Fibroblast of lung (primary cell): ENCODE measurements around the gene SLC22A12. TPM values are rescaled to one million over a fixed set of nuclear protein-coding genes. Genes with fewer than 3 reads are reported as not detected.

Source experiments
- DNase-seq, 2 donors: peaks; one replicate each; pipeline versions ENCODE4 v3.0.0 to v3.0.0-alpha.2; 2010; ENCODE audit warnings: low read depth in 2 of 2
- H2AFZ ChIP-seq: 2 replicates; pipeline ENCODE4 v1.5.1; 2012; ENCODE audit warnings: low read length, control low read depth, inconsistent platforms
- H3K27ac ChIP-seq: 2 replicates; pipeline ENCODE4 v1.5.1; 2011; ENCODE audit warnings: low read length, control low read depth; ENCODE audit not compliant: insufficient read depth
- H3K27me3 ChIP-seq: 2 replicates; pipeline ENCODE4 v1.5.1; 2011; ENCODE audit warnings: mild to moderate bottlenecking, low read length; ENCODE audit not compliant: control insufficient read depth, insufficient read depth
- H3K36me3 ChIP-seq: 2 replicates; pipeline ENCODE4 v1.5.1; 2011; ENCODE audit warnings: low read length; ENCODE audit not compliant: control insufficient read depth, insufficient read depth
- H3K4me1 ChIP-seq: 2 replicates; pipeline ENCODE4 v1.5.1; 2011; ENCODE audit warnings: low read length; ENCODE audit not compliant: control insufficient read depth, insufficient read depth; ENCODE audit errors: extremely low read depth
- H3K4me2 ChIP-seq: 2 replicates; pipeline ENCODE4 v1.5.1; 2011; ENCODE audit warnings: low read length, control low read depth; ENCODE audit not compliant: insufficient read depth; ENCODE audit errors: extremely low read depth
- H3K4me3 ChIP-seq, 4 experiments: fragments of 200-600 bp in 1 of 4; sonication (generic) in 1 of 4; replicated peaks in 1 of 4; 2 replicates each; pipeline ENCODE4 v1.5.1; 2011 to 2016; ENCODE audit warnings: low read length in 4 of 4, low read depth in 3 of 4, mild to moderate bottlenecking in 3 of 4, control low read depth in 2 of 4, inconsistent platforms in 1 of 4, mixed read lengths in 1 of 4; ENCODE audit not compliant: insufficient read depth in 1 of 4; ENCODE audit errors: control extremely low read depth in 1 of 4
- H3K79me2 ChIP-seq: 2 replicates; pipeline ENCODE4 v1.5.1; 2012; ENCODE audit warnings: mild to moderate bottlenecking, low read length, inconsistent platforms; ENCODE audit not compliant: control insufficient read depth, insufficient read depth
- H3K9ac ChIP-seq: 2 replicates; pipeline ENCODE4 v1.5.1; 2011; ENCODE audit warnings: mild to moderate bottlenecking, low read length, control low read depth; ENCODE audit not compliant: insufficient read depth
- H3K9me3 ChIP-seq: 2 replicates; pipeline ENCODE4 v1.5.1; 2012; ENCODE audit warnings: low read depth, low read length; ENCODE audit not compliant: control insufficient read depth, insufficient read depth
- H4K20me1 ChIP-seq: 2 replicates; pipeline ENCODE4 v1.5.1; 2011; ENCODE audit warnings: low read length; ENCODE audit not compliant: control insufficient read depth, insufficient read depth; ENCODE audit errors: extremely low read depth
- CTCF ChIP-seq, 2 donors: IDR thresholded peaks in 1 of 2; conservative IDR thresholded peaks in 1 of 2; 1 replicate in 1 of 2; 2 replicates in 1 of 2; pipeline ENCODE4 v1.5.1; 2011 to 2012; ENCODE audit warnings: low read length in 2 of 2, control low read depth in 1 of 2, inconsistent platforms in 1 of 2, low read depth in 1 of 2, mild to moderate bottlenecking in 1 of 2
- EZH2 ChIP-seq: IDR thresholded peaks from 2 replicates; pipeline ENCODE4 v1.5.1; 2012; ENCODE audit warnings: low read length, control low read depth, mild to moderate bottlenecking; ENCODE audit errors: missing control alignments
- polyA plus RNA-seq, 2 donors: library from polyadenylated mRNA; depleted of rRNA in 1 of 2; stranded (reverse) in 1 of 2; unstranded in 1 of 2; fragments of >200 nt; gene quantifications; 2 replicates each; pipeline ENCODE4 v1.2.1, GENCODE V29; 2011 to 2012; ENCODE audit warnings: missing spikeins in 1 of 2
- total RNA-seq: library from RNA; depleted of rRNA; stranded (reverse); fragments of >200 nt; gene quantifications from 2 replicates; pipeline ENCODE4 v1.2.1, GENCODE V29; 2014

SLC22A12 gene
- total and polyA plus RNA-seq, 2 donors (not counting 1 experiment from before 2014, with no cell fraction given), result not detected

DNA sequence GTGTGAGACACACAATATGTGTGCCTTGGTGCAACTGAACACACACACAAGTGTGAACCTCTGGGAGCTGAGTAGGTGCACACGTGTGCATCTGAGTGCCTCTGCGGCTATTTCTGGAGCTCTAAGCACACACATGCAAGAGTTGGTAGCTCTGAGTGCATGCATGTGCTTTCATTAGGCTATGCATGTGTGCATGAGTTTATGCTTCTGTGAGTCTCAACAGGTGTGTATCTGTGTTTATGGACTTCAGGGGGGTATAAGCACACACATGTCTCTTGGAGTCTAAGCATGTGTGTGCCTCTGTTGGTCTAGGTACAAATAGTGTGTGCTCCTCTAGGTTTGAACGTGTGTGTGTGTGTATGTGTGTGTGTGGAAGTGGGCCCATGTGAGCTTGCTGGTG is 25.8 kb downstream of the SLC22A12 start:
- Histone ChIP-seq H2AFZ (no peak overlapping the region), H3K4me2 (no peak overlapping the region), H3K27me3 (peaks cover 2% of the 10 kb centered on the region), H3K4me1 (no peaks in the 10 kb centered on the region), H3K9ac (no peak overlapping the region), H3K9me3 (no peaks in the 10 kb centered on the region), H3K4me3 (no peak overlapping the region), H3K27ac (no peak overlapping the region), H3K36me3 (no peaks in the 10 kb centered on the region), H4K20me1 (no peaks in the 10 kb centered on the region), H3K79me2 (no peaks in the 10 kb centered on the region)
- DNase-seq, result no peak
- TF ChIP-seq CTCF (conservative IDR thresholded peaks at IDR 0.05 in 1 of 2, IDR thresholded peaks at IDR 0.05 in 1 of 2; ENCODE audit: low read depth in 1 of 2, low read length in 2 of 2) (no peak), EZH2 (no peak)

- H3K79me2 ChIP-seq, result no peaks in the 10 kb centered on the region
- H3K9me3 ChIP-seq, result no peaks in the 10 kb centered on the region
- no peaks in the 10 kb centered on the region for H4K20me1 ChIP-seq
- H3K27ac ChIP-seq, result no peak overlapping the region
- H2AFZ ChIP-seq, result no peak overlapping the region
- no peaks in the 10 kb centered on the region for H3K4me1 ChIP-seq
- no peak overlapping the region for H3K9ac ChIP-seq
- TF ChIP-seq CTCF (conservative IDR thresholded peaks at IDR 0.05 in 1 of 2, IDR thresholded peaks at IDR 0.05 in 1 of 2; ENCODE audit: low read depth in 1 of 2, low read length in 2 of 2) (no peak), EZH2 (no peak)
- H3K27me3 ChIP-seq, result no peaks in the 10 kb centered on the region
- DNase-seq, result no peak
- H3K36me3 ChIP-seq, result no peaks in the 10 kb centered on the region
- no peak overlapping the region for H3K4me2 ChIP-seq
- no peak overlapping the region for H3K4me3 ChIP-seq
Observed at GRCh38 chr11:64619196-64619595, 28.2 kb downstream of the SLC22A12 start.

DNA sequence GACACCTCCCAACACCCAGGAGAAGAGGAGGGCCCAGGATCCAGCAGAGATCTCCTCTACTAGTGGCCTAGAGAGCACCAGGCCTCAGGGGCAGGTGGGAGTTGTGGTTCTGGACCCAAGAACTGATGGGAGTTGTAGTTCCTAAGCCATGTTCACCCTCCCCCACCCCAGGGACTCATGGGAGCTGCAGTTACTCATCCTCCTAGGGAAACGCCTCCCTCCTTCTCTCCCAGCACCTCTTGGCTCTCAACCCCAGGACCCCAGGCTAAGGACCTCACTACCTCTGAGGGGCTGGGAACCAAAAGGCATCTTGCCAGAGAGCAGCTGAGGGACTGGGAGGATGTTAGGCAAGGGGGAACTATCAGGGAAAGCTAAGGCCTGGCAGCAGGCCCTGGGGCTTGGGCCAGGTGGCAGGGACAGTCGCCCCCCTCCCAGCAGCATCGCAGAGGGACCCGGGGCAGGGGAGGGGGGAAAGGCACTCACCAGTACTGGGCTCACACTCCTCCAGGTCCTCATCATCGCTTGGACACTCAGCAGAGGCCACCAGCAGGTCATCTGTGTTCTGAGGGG is 28.9 kb downstream of the SLC22A12 start:
- H3K27me3 ChIP-seq, result peaks cover 2% of the 10 kb centered on the region
- H3K9me3 ChIP-seq, result no peaks in the 10 kb centered on the region
- no peaks in the 10 kb centered on the region for H3K79me2 ChIP-seq
- no peak overlapping the region for H2AFZ ChIP-seq
- no peak overlapping the region for H3K27ac ChIP-seq
- no peak overlapping the region for H3K4me2 ChIP-seq
- no peaks in the 10 kb centered on the region for H3K36me3 ChIP-seq
- no peak overlapping the region for H3K4me3 ChIP-seq
- H3K4me1 ChIP-seq, result no peaks in the 10 kb centered on the region
- peak; percentile 38 to 43 for DNase-seq
- H3K9ac ChIP-seq, result no peak overlapping the region
- H4K20me1 ChIP-seq, result no peaks in the 10 kb centered on the region
- TF ChIP-seq EZH2, result no peak
- TF ChIP-seq CTCF (conservative IDR thresholded peaks at IDR 0.05 in 1 of 2, IDR thresholded peaks at IDR 0.05 in 1 of 2; ENCODE audit: low read depth in 1 of 2, low read length in 2 of 2), result no peak
